ENCODE measurements around the gene NT5E.

Gene NT5E

GRCh38 chr6:85431271-85431670 lies 18.6 kb upstream of the NT5E start:
- Histone ChIP-seq H3K9ac (no peak overlapping the region), H3K4me1 (no peaks in the 10 kb centered on the region), H3K9me3 (replicated peaks in 1 of 11) (peaks cover 4 to 19% (median 11%) of the 10 kb centered on the region in 11 experiments; a peak in 18 of 22 replicates), H3K4me2 (no peak overlapping the region), H3K36me3 (no peaks in the 10 kb centered on the region), H3K4me3 (no peak overlapping the region), H3K27me3 (no peaks in the 10 kb centered on the region), H3K27ac (no peak overlapping the region), H4K20me1 (no peaks in the 10 kb centered on the region)
- no peak for TF ChIP-seq Cebpa-rat (IDR thresholded peaks at IDR 0.05)

- no peak for TF ChIP-seq Cebpa-rat (IDR thresholded peaks at IDR 0.05)
- Histone ChIP-seq H3K36me3 (no peaks in the 10 kb centered on the region), H3K9ac (no peak overlapping the region), H3K4me3 (no peak overlapping the region), H4K20me1 (no peaks in the 10 kb centered on the region), H3K4me1 (no peaks in the 10 kb centered on the region), H3K9me3 (replicated peaks in 1 of 11) (peaks cover 0 to 7% (median under 1%) of the 10 kb centered on the region in 11 experiments; a peak in 6 of 22 replicates), H3K27me3 (no peaks in the 10 kb centered on the region), H3K27ac (no peak overlapping the region), H3K4me2 (no peak overlapping the region)
These were observed 17.3 kb upstream of the NT5E start for GRCh38 chr6:85432554-85432953.

- Histone ChIP-seq H3K4me1 (no peaks in the 10 kb centered on the region), H3K27ac (no peak overlapping the region), H4K20me1 (no peaks in the 10 kb centered on the region), H3K4me2 (no peak overlapping the region), H3K4me3 (no peak overlapping the region), H3K27me3 (no peaks in the 10 kb centered on the region), H3K9ac (no peak overlapping the region), H3K36me3 (no peaks in the 10 kb centered on the region), H3K9me3 (replicated peaks in 1 of 11) (peaks cover 0 to 5% (median 0%) of the 10 kb centered on the region in 11 experiments; a peak in 1 of 22 replicates)
- TF ChIP-seq Cebpa-rat (IDR thresholded peaks at IDR 0.05): no peak
These were observed 14.0 kb upstream of the NT5E start for GRCh38 chr6:85435851-85436250.

GRCh38 chr6:85436411-85436810 lies 13.5 kb upstream of the NT5E start:
- H3K9me3 ChIP-seq (replicated peaks in 1 of 11): peaks cover 0 to 5% (median 0%) of the 10 kb centered on the region in 11 experiments; a peak in 1 of 22 replicates
- no peaks in the 10 kb centered on the region for H3K4me1 ChIP-seq
- H3K27ac ChIP-seq: no peak overlapping the region
- H3K36me3 ChIP-seq: no peaks in the 10 kb centered on the region
- H4K20me1 ChIP-seq: no peaks in the 10 kb centered on the region
- no peak overlapping the region for H3K9ac ChIP-seq
- H3K27me3 ChIP-seq: no peaks in the 10 kb centered on the region
- H3K4me3 ChIP-seq: no peak overlapping the region
- H3K4me2 ChIP-seq: no peak overlapping the region
- no peak for TF ChIP-seq Cebpa-rat (IDR thresholded peaks at IDR 0.05)

GRCh38 chr6:85436939-85437495 lies 12.9 kb upstream of the NT5E start:
- Histone ChIP-seq H3K36me3 (no peaks in the 10 kb centered on the region), H3K27me3 (no peaks in the 10 kb centered on the region), H3K4me3 (no peak overlapping the region), H3K4me1 (no peaks in the 10 kb centered on the region), H3K4me2 (no peak overlapping the region), H3K9ac (no peak overlapping the region), H4K20me1 (no peaks in the 10 kb centered on the region), H3K27ac (no peak overlapping the region), H3K9me3 (replicated peaks in 1 of 11) (peaks cover 0 to 5% (median 0%) of the 10 kb centered on the region in 11 experiments; a peak in 1 of 22 replicates)
- no peak for TF ChIP-seq Cebpa-rat (IDR thresholded peaks at IDR 0.05)

GRCh38 chr6:85443349-85444117 lies 6.3 kb upstream of the NT5E start:
- Histone ChIP-seq H3K4me1 (peaks cover 0 to 3% (median under 1%) of the 10 kb centered on the region in 10 experiments; a peak in 7 of 20 replicates), H3K4me3 (no peak overlapping the region), H3K9ac (no peak overlapping the region), H3K27ac (no peak overlapping the region), H3K9me3 (replicated peaks in 1 of 11) (peaks cover 0 to 4% (median 0%) of the 10 kb centered on the region in 11 experiments; a peak in 2 of 22 replicates), H4K20me1 (no peaks in the 10 kb centered on the region), H3K4me2 (no peak overlapping the region), H3K36me3 (no peaks in the 10 kb centered on the region), H3K27me3 (no peaks in the 10 kb centered on the region)
- no peak for TF ChIP-seq Cebpa-rat (IDR thresholded peaks at IDR 0.05)

- Histone ChIP-seq H3K9ac (peak overlapping the region; percentile 61 to 88 (median 83); a peak in 21 of 22 replicates), H3K4me2 (peak overlapping the region; percentile 75 to 88 (median 84)), H3K4me1 (peaks cover 30 to 36% (median 32%) of the 10 kb centered on the region in 10 experiments), H4K20me1 (no peaks in the 10 kb centered on the region), H3K27me3 (no peaks in the 10 kb centered on the region), H3K27ac (peak overlapping the region in 10 of 11 experiments; percentile 44 to 86 (median 82); a peak in 19 of 22 replicates), H3K9me3 (replicated peaks in 1 of 11) (no peaks in the 10 kb centered on the region), H3K4me3 (peak overlapping the region; percentile 61 to 76 (median 72)), H3K36me3 (no peaks in the 10 kb centered on the region)
- TF ChIP-seq Cebpa-rat (IDR thresholded peaks at IDR 0.05): no peak
These were observed 480 bp upstream of the NT5E start for GRCh38 chr6:85449388-85449817.

- Histone ChIP-seq H3K36me3 (no peaks in the 10 kb centered on the region; a peak in 1 of 22 replicates), H3K4me2 (peak overlapping the region; percentile 75 to 88 (median 84); a peak in 21 of 22 replicates), H3K4me1 (peaks cover 32 to 46% (median 35%) of the 10 kb centered on the region in 10 experiments), H3K9ac (peak overlapping the region in 10 of 11 experiments; percentile 26 to 88 (median 84); a peak in 17 of 22 replicates), H4K20me1 (no peaks in the 10 kb centered on the region), H3K27ac (peak overlapping the region in 9 of 11 experiments; percentile 9 to 86 (median 82); a peak in 14 of 22 replicates), H3K4me3 (peak overlapping the region in 9 of 10 experiments; percentile 66 to 76 (median 73); a peak in 17 of 20 replicates), H3K9me3 (replicated peaks in 1 of 11) (no peaks in the 10 kb centered on the region), H3K27me3 (no peaks in the 10 kb centered on the region)
- TF ChIP-seq Cebpa-rat (IDR thresholded peaks at IDR 0.05): no peak
These were observed 1.9 kb downstream of the NT5E start for GRCh38 chr6:85451565-85452306.
